Measurements from ENCODE around the gene ARRDC2.
A peak's percentile ranks its signal among the peaks of the same experiment; 100 is the strongest.
"Not testable (repeated sequence)": the region's sequence is repeated elsewhere in the genome, so short reads cannot be mapped to it uniquely, and the experiment has no call there.

ARRDC2 gene

GRCh38 chr19:18017275-18018083 lies 9.5 kb downstream of the ARRDC2 start:
- DNase-seq, result no peak

DNA sequence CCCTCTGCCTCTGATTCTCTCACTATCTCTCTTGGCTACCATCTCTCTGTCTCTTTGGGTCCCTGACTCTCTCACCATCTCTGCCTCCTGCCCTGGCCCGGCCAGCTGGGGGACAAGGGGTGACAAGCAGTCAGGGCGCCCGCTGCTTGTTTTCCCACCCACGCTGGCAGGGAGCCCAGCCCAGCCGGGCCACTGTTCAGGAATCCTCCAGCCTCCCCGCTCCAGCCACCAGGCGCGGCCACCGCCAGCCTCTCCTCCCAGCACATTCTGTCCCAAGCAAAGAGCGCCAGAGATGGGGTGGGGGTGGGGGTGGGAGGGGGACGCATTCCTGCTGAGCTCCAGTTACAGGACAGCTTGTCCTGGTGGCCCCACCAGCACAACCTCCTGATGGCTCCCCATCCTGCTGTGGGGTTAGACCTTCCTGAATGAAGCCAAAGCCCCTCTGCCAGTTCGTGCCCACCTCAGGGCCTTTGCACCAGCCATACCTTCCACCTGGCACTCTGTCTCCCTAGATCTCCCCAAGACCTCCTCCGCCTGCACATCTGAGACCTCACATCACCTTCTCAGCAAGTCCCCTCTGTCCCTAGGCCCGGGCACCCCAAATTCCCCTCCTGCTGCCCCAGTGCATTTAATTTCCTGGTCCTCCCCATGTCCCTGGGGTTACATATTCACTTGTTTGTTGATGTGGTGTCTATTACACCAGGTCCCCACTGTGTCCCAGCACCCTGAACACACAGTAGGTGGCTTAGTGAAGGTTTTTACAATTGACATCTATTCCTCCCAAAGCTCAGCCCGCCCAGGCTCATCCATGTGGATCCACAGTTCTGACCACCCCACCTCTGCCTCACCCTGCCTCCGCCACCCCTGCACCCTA lies 12.5 kb downstream of the ARRDC2 start:
- DNase-seq, result no peak

DNA sequence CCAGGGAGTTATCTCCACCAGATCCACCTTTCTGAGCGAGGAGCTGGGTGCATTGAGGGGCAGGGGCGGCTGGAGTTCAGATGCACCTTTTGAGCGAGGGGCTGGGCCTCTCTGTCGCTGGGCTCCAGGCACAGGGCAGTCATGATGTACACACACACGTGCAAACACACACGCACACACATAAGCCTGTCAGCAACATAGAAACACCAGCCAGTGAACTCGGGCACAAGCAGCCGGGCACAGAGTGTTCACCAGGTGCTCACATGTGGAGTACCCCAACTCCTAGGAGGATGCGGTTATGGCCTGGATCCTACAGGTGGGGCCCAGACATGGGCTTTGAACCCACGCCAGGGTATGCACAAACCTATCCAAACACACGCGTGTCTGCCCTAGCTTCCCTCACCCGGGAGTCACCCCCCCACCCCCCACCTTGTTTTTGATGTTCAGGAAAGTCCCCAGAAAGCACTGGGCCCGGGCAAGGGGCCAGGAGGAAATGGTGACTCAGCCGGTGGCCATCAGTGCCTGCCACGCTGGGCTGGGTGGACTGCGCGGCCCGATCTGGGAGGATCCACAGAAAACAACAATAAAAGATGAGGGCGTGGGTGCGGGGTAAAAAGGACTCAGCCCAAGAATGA lies 13.3 kb downstream of the ARRDC2 start:
- peak; percentile 64 to 68 for DNase-seq

DNA sequence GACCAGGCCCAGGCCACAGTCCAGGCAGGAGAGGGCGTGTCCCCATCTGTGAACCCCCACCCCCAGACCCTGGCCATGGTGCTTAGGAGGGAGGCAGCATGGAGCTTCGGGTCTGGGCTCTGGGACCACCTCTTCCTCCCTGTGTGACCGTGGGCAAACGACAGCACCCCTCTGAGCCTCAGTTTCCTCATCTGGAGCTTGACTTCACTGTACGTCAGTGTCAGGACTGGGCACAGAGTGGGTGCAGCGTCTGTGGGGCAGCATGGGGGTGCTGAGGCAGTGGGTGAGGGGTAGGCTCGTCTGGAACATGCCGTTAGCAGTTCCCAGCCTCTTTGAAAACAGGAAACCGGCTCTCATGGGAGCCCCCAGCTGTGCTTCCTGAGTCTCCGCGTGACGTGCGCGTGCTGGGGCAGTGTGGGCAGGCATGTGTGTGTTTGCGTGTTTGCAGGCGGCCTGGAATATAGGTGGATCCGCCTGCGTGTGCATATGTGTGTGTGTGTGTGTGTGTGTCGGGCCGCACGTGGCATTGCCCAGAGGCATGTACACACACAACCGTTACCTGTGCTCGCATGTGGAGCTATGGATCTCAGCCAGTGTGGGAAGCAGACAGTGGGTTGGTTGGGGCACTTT lies 15.8 kb downstream of the ARRDC2 start:
- DNase-seq, result peak; percentile 53 to 54

- no peak for DNase-seq
Measured at GRCh38 chr19:18027151-18027550, 19.2 kb downstream of the ARRDC2 start.

DNA sequence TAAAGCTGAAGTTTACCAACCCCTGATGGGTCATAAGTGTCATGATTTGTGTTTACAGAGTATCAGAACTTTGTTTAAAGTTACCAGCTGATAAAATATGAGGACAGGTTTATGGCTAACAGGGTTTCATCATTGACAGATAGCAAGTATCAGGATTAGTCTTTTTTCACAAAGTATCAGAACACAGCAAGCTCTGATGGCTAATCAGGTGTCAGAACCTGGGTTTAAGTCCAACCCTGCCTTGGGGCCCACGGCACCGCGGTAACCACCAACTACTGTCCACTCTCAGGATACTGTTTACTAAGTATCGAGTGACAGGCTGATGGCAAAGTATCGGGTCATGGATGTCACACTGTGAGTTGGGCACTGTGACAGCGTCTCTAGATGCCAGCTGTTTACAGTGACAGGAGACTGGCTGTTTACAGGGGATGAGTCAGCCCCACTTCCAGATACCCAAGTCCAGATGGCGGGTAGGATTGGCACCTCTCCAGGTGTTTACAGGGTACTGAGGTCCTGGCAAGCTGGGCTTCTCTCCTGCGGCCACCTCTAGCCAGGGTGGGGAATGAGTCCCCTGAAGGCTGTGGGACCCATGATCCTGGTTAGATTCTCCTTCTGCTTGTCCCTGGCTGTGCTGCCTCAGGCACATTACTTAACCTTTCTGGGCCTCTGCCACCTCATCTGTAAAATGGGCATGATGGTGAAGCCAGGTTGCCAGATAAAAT lies 21.8 kb downstream of the ARRDC2 start:
- no peak for DNase-seq

- DNase-seq, result not testable (repeated sequence)
Measured at GRCh38 chr19:18031401-18031800, 23.4 kb downstream of the ARRDC2 start.

DNA sequence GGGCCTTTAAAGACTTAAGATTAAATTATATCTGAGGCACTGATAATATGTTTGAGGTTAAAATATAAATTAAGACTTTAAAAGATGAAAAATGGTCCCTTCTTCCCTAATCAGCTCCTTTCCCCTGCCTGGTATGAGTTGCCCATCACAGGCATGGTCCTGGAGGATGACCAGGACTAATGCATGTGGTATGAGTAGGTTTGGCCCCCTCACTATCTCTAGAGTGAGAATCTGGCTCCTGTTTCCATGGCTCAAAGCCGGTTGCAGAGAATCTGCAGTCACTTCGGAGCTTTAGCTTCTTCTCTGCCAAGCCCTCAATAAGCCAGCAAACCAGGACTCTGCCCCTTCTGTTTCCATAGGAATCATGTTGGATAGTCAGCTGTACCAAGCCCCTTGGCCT lies 24.1 kb downstream of the ARRDC2 start:
- DNase-seq, result not testable (repeated sequence)

GRCh38 chr19:18041054-18041453 lies 33.1 kb downstream of the ARRDC2 start:
- DNase-seq, result no peak

- no peak for DNase-seq
Measured at GRCh38 chr19:18043676-18044075, 35.7 kb downstream of the ARRDC2 start.

GRCh38 chr19:18044825-18045304 lies 36.9 kb downstream of the ARRDC2 start:
- DNase-seq, result peak; percentile 87 to 88

DNA sequence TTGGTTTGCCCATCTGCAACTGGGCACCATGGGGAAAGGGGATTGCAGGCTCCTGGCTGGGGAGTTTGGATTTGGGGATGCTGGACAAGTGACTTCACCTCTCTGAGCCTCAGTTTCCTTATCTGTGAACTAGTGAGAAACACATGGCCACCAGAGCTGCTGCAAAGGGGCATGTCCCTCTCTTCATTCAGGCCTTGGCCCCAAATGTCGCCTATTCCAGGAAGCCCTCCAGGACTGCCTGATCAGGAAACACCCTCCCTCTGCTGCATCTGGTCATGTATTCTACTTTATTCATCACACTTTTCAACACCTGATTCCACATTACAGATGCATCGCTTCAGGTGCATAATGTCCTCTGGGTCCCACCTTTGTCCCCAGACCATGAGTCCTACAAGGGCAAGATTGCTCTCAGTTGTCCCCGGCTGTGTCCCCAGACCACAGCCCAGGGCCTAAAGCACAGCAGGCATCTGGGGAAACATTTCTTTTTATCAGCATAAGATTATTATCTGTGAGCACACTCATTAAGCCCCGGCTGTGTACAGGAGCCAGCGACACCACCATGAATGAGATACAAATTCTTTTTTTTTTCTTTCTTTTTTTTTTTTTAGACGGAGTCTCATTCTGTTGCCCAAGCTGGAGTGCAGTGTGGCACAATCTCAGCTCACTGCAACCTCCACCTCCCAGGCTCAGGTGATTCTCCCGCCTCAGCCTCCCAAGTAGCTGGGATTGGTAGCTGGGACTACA lies 37.5 kb downstream of the ARRDC2 start:
- no peak for DNase-seq

GRCh38 chr19:18046059-18046718 lies 38.2 kb downstream of the ARRDC2 start:
- DNase-seq, result peak in 1 of 2 donors; percentile 30

- no peak for DNase-seq
Measured at GRCh38 chr19:18049385-18049784, 41.4 kb downstream of the ARRDC2 start.

- DNase-seq, result no peak
Measured at GRCh38 chr19:18051887-18052286, 43.9 kb downstream of the ARRDC2 start.

GRCh38 chr19:18053576-18054219 lies 45.7 kb downstream of the ARRDC2 start:
- no peak for DNase-seq

DNA sequence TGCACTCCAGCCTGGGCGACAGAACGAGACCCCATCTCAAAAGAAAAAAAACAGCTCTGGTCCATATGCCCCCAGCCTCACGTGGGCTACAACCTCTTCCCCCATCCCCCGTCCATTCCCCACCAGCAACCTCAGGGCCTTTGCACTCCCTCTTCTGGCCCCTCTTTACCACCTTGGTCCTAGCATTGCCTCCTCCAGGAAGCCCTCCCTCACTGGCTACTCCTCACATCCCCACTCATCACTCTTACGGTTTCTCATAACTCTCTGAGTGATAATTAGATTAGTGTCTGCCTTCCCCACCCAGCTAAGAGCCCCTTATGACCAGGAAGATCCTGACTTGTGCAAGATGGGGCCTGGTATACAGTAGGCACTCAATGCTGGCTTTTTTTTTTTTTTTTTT lies 48.0 kb downstream of the ARRDC2 start:
- DNase-seq, result no peak

- no peak for DNase-seq
Measured at GRCh38 chr19:18057557-18057956, 49.6 kb downstream of the ARRDC2 start.

- peak; percentile 83 to 84 for DNase-seq
Measured at GRCh38 chr19:18058208-18059009, 50.4 kb downstream of the ARRDC2 start.

Data from stimulated activated CD4-positive, alpha-beta T cell treated with anti-CD3 and anti-CD28 coated beads, Interleukin-2, amount 100 ng/mL, for 24 hours (primary cell).